ENCODE results near the gene CATSPER1.

The CATSPER1 gene

DNA sequence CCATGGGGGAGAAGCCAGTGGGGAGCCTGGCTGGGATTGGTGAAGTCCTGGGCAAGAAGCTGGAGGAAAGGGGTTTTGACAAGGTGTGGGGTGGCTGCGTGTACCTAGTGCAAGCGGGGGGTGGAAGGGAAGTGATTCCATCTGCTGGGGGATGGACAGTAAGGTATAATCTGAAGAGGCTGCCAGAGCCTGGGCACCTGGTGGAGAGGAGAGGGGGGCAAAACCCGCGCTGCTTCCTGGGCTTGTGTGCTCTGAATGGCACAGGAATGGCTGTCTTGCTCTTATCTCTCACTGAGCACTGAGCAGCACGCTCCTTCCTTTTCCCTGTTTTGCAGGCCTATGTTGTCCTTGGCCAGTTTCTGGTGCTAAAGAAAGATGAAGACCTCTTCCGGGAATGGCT lies 23.0 kb downstream of the CATSPER1 start:
- no peak for DNase-seq (ENCODE audit: low read depth in 2 of 2, low spot score in 1 of 2)

DNA sequence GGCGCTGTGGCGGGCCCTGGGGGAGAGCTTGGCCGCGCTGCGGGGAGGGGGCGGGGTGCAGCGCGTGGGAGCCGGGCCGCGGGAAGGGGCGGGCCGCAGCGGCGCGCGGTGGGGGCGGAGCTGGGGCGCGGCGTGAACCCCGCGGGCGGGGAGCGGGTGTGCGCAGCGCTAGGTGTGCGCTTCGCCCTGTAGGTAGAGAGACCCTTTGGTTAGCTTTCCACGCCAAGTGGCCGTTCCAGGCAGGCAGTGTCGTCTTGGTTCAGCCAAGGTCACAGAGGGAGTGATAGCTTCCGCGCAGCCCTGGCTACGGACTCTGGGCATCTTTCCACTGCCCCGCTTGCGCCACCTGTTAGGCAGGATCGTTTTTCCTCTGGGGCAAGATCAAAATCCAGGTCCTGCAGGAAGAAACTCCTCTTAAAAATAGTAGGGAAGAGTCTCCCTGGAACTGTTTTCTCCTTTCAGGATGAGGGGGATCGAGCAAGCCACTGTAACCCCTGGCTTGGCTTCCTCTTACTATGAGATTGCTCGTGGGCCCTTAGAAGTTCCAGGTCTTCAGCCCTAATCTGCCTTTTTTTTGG lies 23.5 kb downstream of the CATSPER1 start:
- peak in 1 of 2 donors; percentile 42 for DNase-seq (ENCODE audit: low read depth in 2 of 2, low spot score in 1 of 2)

DNA sequence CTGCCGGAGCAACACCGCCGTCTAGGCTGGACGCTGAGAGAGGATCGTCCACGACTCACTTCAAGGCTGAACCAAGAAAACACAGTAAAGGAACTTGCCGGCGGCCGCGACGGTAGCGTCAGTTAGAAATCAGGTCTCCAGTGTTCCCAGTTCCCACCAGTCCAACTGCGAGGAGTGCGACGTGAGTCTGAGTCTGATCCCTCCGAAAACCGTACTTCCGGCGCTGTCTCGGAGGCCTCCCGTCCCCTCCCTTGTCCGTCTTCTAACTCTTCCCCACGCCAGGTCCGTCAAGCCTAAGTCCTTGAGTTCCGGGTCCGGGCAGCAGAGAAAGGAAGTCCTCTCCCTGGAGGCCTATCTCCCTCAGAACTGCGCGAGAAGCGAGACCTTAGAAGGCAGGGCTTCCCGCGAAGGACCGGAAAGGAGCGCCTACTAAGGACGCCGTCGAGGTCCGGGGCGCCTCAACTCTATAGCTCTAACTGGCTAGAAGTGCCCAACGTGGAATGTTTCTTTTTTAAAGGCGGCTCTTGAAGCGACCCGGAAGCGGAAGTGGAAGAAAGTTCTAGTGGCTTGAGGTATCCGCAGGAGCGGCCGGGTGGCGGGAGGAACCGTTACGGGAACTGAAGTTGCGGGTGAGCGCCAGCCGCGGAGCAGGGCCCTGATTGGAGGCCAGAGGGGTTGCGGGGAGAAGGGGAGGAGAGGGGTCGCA lies 24.2 kb downstream of the CATSPER1 start, which contains the start of the genes BANF1 and EIF1AD:
Gene BANF1, plus strand, starts transcription at position 562 of the 706 bp plus-strand sequence. CDS start 748 bp downstream, outside the sequence.
Gene EIF1AD, minus strand, starts transcription at position 216 of the 706 bp plus-strand sequence. CDS start 1,768 bp downstream, outside the sequence.
- DNase-seq (ENCODE audit: low read depth in 2 of 2, low spot score in 1 of 2), result peak; percentile 78 to 83

DNA sequence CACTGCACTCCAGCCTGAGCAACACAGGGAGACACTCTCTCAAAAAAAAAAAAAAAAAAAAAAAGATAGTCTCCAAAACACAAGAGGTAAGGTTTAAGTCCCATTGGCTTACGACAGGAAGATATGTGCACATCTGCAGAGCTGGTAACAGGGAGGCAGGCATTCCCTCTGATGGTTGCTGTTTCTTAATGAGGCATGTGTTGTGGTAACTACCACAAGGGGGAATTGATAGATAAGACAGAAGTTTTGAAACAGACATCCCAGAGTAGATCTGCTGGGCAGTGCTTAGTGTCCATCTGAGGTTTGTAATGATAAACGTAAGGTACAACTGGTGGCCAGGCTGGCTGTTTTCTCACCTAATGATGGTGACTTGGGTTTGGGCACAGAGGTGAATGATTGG lies 29.0 kb downstream of the CATSPER1 start:
- no peak for DNase-seq (ENCODE audit: low read depth in 2 of 2, low spot score in 1 of 2)

DNA sequence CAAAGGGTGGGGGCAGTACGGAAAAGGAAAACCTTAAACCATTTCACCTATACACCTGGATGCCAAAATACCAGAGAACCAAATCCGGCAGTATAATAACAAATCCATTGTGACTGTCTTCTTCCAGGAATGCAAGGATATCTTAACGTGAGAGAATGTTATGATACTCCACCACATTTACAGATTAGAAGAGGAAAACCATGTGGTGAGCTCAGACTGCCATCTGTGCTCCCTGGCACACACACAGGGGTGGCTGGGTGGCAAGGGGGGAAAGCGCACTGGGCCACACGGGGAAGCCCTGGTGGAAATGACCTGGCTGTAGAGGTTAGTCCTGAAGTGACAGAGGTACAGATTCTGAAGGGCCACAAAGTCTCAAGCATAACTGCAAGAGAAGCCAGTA lies 34.2 kb downstream of the CATSPER1 start:
- DNase-seq (ENCODE audit: low read depth in 2 of 2, low spot score in 1 of 2), result no peak

DNA sequence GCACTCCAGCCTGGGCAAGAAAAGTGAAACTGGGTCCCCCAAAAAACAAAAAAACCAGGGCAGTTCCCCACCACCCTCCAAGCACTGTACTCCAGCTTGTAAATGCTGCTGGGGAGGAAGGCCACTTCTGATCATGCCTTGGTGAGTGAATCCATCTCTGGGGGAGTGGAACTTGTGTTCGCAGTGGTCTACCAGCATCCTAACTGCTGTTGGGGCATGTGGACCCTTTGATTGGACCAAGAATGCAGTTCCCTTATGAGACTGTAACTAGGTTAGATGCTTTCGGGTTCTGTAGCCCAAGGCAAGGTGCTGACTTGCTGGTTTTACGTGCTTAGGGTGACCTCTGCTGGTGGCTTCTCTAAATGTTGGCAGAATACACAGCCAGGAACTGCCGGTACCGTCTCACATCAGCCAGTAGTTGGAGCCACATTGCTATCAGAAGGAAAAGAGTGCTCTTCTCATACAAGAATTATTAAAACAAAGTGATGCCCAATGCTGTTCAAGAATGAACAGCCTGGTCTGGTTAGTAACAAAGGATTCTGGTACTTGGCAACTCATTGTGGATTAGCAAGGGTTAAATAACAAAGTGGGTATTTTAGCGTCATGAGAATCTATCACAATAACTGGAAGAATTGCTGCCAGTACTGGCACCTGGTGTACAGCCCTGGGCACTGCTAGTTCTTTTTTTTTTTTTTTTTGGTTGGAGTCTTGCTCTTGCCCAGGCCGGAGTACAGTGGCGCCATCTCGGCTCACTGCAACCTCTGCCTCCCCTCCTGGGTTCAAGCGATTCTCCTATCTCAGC lies 37.3 kb downstream of the CATSPER1 start:
- DNase-seq (ENCODE audit: low read depth in 2 of 2, low spot score in 1 of 2), result peak; percentile 72 to 83

DNA sequence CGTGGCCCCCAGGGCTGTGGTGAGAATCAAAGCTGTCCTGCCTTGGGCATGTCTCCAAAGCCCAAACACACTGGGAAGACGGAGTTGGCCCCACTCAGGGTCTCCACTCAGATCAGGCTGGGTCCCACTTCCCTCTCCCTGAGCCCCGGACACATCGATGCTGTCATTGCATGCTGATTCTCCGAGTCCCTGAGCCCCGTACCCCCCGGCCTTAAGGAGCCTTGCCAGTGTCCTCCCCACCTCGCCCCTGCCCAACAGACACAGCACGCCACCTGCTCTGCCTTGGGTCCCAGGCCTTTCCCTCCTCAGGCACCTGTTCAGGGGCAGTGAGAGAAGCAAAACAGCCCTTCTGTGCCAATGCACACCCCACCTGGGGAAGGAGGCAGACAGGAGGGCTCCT lies 38.9 kb downstream of the CATSPER1 start:
- no peak for DNase-seq (ENCODE audit: low read depth in 2 of 2, low spot score in 1 of 2)

DNA sequence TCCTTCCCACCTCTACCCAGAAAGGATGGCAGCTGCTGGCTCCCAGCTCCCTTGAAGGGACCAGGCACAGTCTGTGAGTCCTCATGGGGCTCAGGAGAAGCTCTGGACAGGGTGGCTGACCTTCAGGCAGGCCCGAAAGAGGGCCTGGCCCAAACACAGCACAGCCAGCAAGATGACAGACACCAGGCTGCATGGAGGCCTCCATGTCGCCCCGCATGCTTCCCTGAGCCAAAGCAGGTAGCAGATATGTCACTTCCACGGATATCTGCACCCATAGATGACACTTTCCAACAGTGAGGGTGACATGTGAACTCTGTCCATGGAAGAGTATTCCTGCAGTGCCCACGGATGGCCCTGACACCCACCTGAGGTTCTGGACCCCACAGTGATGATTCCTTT lies 42.7 kb downstream of the CATSPER1 start:
- no peak for DNase-seq (ENCODE audit: low read depth in 2 of 2, low spot score in 1 of 2)

DNA sequence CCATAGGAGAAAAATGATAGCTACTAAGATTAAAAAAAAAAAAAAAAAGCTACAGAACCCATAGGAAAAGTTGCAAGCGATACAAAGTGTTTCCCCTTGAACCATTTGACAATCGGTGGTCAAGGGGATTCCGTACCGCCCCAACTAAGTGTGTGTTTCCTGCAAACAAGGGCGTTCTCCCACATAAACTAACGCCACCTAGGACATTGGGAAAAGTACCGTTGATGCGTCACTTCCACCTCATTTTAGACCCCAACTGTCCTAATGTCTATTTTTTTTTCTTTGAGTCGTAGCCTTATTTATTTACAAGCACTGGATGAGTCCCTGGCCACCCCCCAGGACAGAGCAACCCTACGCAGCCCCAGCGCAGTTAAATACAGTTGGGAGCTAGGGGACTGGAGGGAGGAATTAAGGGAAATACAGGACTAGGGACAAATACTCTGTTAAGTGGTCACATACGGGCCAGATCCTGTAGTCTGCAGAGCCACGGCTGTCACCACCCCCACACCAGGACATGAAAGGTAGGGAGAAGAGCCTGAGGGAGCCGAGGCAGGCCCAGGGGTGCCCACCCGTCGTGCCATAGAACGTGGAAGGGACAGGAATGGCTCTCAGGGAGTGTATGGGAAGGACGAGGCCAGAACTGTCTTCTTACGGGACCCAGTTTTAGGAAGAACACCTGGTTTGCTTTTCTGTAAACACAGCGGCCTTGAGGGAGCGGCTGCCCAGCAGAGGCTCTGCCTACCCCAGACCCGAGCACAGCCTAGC lies 43.3 kb downstream of the CATSPER1 start:
- DNase-seq (ENCODE audit: low read depth in 2 of 2, low spot score in 1 of 2), result no peak

DNA sequence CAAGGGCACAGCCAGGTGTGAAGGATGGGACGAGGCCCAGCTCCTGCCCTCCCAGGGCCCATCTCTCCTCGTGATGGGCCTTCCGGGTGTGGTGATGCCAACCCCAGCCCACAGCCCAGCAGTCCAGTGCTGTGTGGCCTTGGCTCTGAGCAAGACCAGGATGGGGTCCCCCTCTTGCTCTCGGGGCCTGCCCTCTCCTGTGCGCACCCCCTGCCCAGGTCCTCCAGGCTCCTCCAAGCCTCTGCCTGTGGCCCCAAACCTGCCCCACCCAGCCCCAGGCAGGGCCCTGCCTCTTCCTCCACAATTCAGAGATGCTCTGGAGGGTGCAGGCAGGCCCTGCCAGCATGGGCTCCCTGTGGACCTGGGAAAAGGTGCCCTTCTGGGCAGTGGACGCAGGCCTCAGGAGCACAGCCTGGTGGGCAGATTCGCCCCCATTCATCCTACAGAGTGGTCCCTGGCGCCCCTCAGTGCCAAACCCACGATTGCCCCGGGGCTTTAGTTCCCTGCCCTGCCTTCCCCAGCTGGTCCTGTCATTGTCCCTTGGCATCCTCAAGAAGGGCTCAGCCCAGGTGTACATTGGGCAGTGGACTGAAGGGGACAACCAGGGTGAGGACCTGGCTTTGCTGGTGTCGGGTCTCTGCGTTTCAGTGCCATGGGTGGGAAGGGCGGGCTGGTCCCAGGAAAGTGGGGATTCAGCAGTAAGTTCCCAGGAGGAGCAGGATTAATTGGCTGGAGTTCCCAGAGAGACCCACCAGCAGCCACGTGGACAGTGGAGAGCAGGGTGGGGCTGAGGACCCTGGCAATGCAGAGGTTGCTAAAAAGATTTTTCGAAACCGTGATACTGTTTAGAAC lies 44.1 kb downstream of the CATSPER1 start:
- no peak for DNase-seq (ENCODE audit: low read depth in 2 of 2, low spot score in 1 of 2)

DNA sequence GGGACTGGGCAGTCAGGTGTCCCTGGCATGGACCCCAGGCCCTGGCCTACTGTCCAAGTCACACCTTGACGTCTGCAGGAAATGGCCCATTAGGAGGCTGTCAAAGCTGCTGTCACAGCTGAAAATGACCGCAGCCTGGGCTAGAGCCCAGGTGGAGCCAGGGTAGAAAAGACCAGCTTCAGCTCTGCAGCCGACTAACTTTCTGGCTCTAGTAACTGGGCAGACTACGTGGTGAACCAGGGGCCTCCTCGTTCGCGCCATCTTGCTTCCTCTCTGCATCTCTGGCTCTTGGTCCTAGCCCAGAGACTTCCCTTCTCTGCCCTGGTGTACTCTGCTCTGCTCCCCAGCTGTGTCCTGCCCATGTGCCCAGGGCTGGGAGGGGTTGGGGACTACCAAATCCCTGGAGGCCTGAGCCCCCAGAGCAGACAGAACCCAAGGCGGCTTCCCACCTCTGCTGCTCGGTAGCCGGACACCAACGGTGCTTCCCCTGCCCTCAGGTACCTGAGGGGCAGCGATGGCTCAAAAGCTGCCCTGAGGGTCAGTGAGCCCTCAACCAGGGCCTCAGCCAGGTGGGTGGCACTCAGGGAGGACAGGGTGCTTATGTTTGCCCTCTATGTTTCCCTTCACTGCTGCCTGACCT lies 45.1 kb downstream of the CATSPER1 start:
- no peak for DNase-seq (ENCODE audit: low read depth in 2 of 2, low spot score in 1 of 2)

DNA sequence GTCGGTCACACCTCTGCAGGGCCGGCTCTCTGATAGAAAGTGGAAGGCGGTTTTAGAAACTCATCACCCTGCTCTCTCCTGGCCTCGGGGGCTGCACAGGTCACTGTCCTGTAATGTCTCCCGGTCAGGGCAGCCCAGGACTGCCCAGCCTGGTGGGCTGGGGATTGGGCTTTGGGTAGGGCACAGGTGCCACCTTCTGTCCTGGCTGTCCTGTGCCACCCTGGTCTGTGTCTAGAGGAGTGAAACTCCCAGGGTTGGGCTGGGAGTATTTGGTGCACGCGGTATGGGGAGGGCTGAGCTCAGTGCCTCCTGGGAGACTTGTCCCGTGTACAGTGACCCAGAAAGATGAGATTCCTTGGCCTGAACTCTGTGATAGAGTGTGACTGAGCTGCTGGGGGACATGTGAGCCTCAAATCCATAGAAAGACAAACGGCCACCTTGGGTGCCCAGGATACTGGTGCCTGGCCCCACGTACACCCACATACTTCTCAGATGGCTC lies 47.0 kb downstream of the CATSPER1 start:
- no peak for DNase-seq (ENCODE audit: low read depth in 2 of 2, low spot score in 1 of 2)

DNA sequence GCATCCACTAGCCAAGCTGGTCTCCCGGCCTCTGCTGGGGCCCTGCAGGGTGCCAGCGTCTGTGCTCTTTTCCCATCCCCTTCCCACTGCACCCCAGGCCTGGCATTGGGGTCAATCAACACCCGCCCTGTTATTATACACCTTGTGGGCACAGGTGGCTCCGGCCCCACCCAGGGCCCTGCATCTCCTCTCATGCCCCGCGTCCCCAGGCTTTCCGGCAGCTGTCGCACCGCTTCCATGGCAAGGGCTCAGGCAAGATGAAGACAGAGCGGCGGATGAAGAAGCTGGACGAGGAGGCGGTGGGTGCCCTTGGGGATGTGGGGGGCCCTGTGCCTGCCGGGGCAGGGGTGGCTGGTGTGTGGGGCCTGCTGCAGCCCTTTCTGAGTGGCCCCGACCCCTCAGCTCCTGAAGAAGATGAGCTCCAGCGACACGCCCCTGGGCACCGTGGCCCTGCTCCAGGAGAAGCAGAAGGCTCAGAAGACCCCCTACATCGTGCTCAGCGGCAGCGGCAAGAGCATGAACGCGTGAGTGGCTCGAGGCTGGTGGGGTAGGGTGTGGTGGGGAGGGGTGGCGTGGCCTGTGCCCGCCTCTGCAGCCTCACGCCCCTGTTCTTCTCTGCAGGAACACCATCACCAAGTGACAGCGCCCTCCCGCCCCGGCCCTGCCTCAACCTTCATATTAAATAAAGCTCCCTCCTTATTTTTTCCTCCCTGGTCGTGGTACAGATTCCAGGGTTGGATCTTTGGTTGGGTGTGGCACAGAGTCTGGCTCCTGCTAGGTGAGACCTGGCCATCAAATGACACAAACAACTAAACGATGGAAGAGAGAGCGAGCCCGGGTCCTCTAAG lies 47.7 kb downstream of the CATSPER1 start:
- DNase-seq (ENCODE audit: low read depth in 2 of 2, low spot score in 1 of 2), result no peak

DNA sequence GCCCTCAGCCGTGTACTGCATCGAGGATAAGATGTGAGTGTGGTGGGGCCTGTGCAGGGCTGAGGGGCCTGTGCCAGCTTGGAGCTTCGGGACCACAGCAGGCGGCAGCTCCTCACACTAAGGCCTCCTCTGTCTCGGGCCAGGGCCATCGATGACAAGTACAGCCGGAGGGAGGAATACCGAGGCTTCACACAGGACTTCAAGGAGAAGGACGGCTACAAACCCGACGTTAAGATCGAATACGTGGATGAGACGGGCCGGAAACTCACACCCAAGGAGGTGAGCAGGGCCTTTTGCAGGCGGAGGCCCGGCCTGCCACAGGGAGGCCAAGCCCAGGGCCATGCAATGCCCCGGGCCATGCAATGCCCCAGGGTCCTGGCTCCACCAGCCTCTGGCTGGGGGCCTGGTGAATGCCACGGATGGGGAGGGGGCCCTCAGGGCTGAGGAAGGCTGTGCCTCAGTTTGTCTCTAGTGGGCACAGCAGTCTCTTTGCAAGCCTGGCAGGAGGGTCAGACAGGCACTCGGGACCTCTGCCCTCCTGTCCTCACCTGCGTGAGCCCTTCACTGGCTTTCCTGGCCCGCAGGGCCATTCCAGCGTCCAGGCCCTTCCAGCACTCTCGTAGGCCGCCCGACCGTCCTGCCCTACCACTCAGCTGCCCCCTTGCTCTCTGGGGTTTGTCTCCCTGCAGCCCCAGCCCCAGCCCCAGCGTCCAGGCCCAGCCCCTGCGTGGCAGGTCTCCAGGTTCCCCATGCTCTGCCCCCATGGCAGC lies 48.5 kb downstream of the CATSPER1 start:
- DNase-seq (ENCODE audit: low read depth in 2 of 2, low spot score in 1 of 2), result no peak

DNA sequence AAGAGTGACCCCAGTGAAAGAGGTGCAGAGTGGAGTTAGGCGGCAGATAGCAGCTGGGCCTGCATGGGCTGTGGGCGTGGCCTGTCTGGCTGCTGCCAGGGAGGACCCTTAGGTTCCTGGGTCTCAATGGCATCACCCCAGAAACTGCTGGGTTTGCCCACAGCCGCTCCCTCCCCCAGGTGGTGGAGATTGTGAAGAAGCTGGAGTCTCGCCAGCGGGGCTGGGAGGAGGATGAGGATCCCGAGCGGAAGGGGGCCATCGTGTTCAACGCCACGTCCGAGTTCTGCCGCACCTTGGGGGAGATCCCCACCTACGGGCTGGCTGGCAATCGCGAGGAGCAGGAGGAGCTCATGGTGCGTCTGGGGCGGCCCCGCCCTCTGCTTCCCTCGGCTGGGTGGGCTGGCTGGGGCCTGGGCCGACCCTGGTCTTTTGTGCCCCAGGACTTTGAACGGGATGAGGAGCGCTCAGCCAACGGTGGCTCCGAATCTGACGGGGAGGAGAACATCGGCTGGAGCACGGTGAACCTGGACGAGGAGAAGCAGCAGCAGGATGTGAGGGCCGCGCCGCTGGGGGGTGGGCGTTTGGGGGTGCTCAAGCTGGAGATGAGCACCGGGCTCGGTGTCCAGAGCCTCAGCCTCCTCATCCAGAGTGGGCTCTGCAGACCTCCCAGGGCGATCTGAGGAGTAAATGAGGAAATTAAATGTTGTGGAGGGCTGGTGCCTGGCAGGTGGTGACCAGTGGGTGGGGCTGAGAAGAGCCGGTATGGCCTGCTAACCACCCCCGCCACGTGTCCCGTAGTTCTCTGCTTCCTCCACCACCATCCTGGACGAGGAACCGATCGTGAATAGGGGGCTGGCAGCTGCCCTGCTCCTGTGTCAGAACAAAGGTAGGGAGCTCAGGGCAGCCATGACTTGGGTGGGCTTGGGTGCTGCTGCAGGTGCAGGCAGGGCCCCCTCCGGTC lies 49.8 kb downstream of the CATSPER1 start:
- DNase-seq (ENCODE audit: low read depth in 2 of 2, low spot score in 1 of 2), result no peak

DNA sequence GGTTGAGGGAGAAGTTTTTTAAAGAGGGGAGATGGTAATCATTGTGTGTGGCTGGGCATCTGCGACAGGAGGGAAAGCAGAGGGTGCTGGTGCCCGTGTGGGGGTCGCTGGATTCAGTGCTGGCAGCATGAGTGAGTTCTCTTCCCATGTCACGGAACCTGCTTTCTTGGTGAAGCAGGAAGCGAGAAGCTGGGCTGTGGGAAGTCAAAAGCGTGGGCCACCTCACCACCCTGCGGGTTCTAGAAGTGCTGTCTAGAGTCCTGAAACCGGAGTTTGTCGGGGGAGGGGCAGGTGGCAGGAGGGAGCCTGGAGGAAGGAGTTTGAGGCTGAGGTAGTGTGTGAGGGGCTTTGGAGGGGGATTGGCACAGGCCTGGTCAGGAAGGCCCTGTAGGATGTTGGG lies 50.5 kb downstream of the CATSPER1 start:
- DNase-seq (ENCODE audit: low read depth in 2 of 2, low spot score in 1 of 2), result no peak
